Gastroesophageal sphincter (tissue), 3 donors: ENCODE measurements around the gene WBP2.

ENCODE experiments used
- EP300 ChIP-seq: sonication (generic); formaldehyde crosslinking; IDR thresholded peaks from one replicate; pipeline ENCODE4 v1.6.1; 2017; ENCODE audit warnings: antibody characterized with exemption, mild to moderate bottlenecking
- POLR2A ChIP-seq, 2 donors: fragments of 450-650 bp; IDR thresholded peaks; one replicate each; pipeline ENCODE4 v1.6.1; 2017; ENCODE audit warnings: antibody characterized with exemption in 2 of 2, mild to moderate bottlenecking in 2 of 2, moderate library complexity in 1 of 2
- POLR2AphosphoS5 ChIP-seq: sonication (generic); formaldehyde crosslinking; IDR thresholded peaks from one replicate; pipeline ENCODE4 v1.6.1; 2017; ENCODE audit warnings: antibody characterized with exemption
- TF ChIP-seq, protein P1 (sequence below), 4 experiments: fragments of 200-600 bp in 2 of 4; fragments of 450-650 bp in 2 of 4; sonication (generic) in 1 of 4; IDR thresholded peaks; one replicate each; pipeline ENCODE4 v1.5.1; 2017 to 2019; ENCODE audit warnings: antibody characterized with exemption in 4 of 4, mild to moderate bottlenecking in 2 of 4, moderate library complexity in 2 of 4

DNA sequence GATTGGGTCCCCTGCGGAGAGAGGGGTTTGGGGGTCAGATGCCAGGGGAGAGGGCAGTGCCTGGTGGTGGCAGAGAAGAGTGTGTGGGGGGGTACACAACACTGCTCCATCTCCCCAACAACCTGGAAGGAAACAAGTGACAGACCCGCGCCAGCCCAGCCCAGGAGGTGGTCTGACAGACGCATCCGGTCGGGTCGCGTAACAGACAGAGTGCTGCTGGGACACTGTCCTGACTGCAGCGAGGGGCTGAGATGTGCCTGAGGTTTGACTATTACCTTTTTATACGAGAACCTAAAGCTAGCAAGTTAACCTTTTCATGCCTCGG lies 27.1 kb downstream of the WBP2 start:
- TF ChIP-seq EP300: no peak
- TF ChIP-seq, protein P1, sequence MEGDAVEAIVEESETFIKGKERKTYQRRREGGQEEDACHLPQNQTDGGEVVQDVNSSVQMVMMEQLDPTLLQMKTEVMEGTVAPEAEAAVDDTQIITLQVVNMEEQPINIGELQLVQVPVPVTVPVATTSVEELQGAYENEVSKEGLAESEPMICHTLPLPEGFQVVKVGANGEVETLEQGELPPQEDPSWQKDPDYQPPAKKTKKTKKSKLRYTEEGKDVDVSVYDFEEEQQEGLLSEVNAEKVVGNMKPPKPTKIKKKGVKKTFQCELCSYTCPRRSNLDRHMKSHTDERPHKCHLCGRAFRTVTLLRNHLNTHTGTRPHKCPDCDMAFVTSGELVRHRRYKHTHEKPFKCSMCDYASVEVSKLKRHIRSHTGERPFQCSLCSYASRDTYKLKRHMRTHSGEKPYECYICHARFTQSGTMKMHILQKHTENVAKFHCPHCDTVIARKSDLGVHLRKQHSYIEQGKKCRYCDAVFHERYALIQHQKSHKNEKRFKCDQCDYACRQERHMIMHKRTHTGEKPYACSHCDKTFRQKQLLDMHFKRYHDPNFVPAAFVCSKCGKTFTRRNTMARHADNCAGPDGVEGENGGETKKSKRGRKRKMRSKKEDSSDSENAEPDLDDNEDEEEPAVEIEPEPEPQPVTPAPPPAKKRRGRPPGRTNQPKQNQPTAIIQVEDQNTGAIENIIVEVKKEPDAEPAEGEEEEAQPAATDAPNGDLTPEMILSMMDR (IDR thresholded peaks at IDR 0.05): no peak
- no peak for TF ChIP-seq POLR2A (IDR thresholded peaks at IDR 0.05)
- no peak for TF ChIP-seq POLR2AphosphoS5
